Fibroblast of villous mesenchyme (primary cell): ENCODE data around the gene CACNA2D2. TPM values are rescaled to one million over a fixed set of nuclear protein-coding genes. Genes with fewer than 3 reads are reported as not detected.

Source experiments
- DNase-seq: peaks from one replicate; pipeline ENCODE4 v3.0.0-alpha.2; 2010; ENCODE audit warnings: low read depth
- H3K4me3 ChIP-seq: 2 replicates; pipeline ENCODE4 v1.5.1; 2011; ENCODE audit warnings: low read depth, mild to moderate bottlenecking, low read length
- CTCF ChIP-seq: IDR thresholded peaks from 2 replicates; pipeline ENCODE4 v1.5.1; 2012; ENCODE audit warnings: low read depth, mild to moderate bottlenecking, low read length; ENCODE audit not compliant: insufficient read depth
- total RNA-seq: library from RNA; depleted of rRNA; stranded (reverse); fragments of >200 nt; gene quantifications from 2 replicates; pipeline ENCODE4 v1.2.3, GENCODE V29; 2012

CACNA2D2 gene
- total RNA-seq, 1 donor, result not detected

- peak; percentile 46 for TF ChIP-seq CTCF
- H3K4me3 ChIP-seq, result peak overlapping the region; percentile 68
- peak; percentile 88 for DNase-seq
Observed at GRCh38 chr3:50321336-50322114, 181.9 kb downstream of the CACNA2D2 start.

- H3K4me3 ChIP-seq, result peak overlapping the region; percentile 68
- DNase-seq, result peak; percentile 68
- no peak for TF ChIP-seq CTCF
Observed at GRCh38 chr3:50320853-50321335, 182.5 kb downstream of the CACNA2D2 start.

GRCh38 chr3:50319894-50320625 lies 183.4 kb downstream of the CACNA2D2 start:
- no peak for DNase-seq
- peak overlapping the region; percentile 68 for H3K4me3 ChIP-seq
- TF ChIP-seq CTCF, result no peak

DNA sequence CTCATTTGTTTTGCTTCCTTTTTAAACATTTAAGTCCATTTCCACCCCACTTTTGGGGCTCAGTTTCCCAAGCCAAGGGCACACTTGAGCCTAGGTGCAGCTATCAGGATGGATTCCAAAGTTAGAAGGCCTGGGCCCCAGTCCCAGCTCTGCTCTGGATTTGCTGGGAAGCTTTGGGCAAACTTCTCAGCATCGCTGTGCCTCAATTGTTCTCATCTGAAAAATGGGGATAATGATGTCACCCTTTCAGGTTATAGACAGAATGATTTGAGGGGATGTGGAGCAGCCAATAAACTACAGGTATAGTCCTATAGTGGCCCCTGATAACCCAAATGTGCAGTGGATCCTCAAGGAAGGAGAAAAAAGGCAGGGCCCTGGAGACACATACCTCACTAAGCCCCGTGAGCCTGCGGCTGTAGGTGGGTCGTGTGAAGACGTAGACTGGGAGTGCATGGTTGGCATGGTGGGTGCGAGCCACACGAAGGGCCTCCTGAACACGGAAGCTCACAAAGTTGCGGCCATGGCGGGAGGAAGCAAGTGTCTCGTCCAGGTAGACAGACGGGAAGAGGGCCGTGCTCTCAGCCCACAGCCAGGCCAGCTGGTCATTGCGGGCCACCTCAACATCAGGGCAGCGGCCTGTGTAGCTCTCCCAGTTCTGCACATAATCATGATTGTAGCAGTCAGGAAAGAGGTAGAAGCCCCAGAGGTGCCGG lies 184.1 kb downstream of the CACNA2D2 start:
- no peak overlapping the region for H3K4me3 ChIP-seq
- no peak for DNase-seq
- no peak for TF ChIP-seq CTCF

DNA sequence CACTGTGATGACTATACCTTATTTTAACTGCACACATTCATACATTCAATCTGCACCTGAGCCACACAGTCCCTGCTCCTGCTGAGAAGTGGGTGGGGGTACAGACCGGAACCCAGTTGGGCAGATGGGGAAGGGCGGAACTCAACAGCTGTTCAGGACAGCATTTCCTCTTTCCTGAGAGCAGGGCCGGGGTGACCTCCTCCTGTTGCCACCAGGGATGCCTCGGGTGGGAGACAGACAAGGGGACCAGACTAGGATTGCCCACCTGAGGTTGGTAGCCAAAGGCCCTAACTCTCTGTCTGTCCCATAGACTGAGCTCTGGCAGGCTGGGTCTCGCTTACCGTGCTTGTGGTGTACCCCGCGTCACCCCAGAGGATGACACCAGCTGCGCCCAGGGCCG lies 184.8 kb downstream of the CACNA2D2 start:
- TF ChIP-seq CTCF, result no peak
- DNase-seq, result no peak
- H3K4me3 ChIP-seq, result no peak overlapping the region

DNA sequence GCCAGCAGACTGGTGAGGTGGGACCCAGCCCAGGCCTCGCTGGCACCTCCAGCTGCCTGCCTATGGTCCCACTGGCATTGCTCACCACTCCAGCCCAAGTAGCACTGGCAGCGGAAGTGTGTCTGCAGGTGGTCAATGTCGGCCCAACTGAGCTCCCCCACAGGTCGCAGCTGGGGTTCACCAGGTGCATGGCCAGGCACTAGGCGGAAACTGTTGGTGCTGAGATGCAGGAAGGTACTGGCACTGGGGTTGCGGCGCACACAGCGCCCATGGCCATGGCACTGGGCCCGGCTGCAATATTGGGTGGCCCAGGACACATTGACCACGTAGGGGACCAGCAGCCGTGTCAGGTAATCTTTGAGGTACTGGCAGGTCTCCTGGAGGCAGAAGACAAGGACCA lies 185.3 kb downstream of the CACNA2D2 start:
- H3K4me3 ChIP-seq, result no peak overlapping the region
- no peak for DNase-seq
- no peak for TF ChIP-seq CTCF
